Fibroblast of pulmonary artery (primary cell): Measurements from ENCODE around the gene MCF2L.

ENCODE experiments used
- DNase-seq: peaks from one replicate; pipeline ENCODE4 v3.0.0-alpha.2; 2010; ENCODE audit warnings: low read depth
- H3K4me3 ChIP-seq: replicated peaks from 2 replicates; pipeline ENCODE4 v1.5.1; 2011; ENCODE audit warnings: low read depth, mild to moderate bottlenecking, control low read depth, low read length, moderate library complexity
- CTCF ChIP-seq: IDR thresholded peaks from 2 replicates; pipeline ENCODE4 v1.5.1; 2011; ENCODE audit warnings: mild to moderate bottlenecking, control low read depth, low read length, inconsistent platforms; ENCODE audit errors: missing control alignments

MCF2L gene

GRCh38 chr13:113041896-113042295, 72.9 kb downstream of the MCF2L start:
- no peak for TF ChIP-seq CTCF
- no peak overlapping the region for H3K4me3 ChIP-seq
- DNase-seq: no peak

- no peak for TF ChIP-seq CTCF
- H3K4me3 ChIP-seq: no peak overlapping the region
- DNase-seq: no peak
Measured at GRCh38 chr13:113042456-113042855, 73.4 kb downstream of the MCF2L start.

- no peak overlapping the region for H3K4me3 ChIP-seq
- no peak for DNase-seq
- TF ChIP-seq CTCF: no peak
Measured at GRCh38 chr13:113043001-113043630, 74.1 kb downstream of the MCF2L start.

- no peak for DNase-seq
Measured at GRCh38 chr13:113043931-113044330, 74.9 kb downstream of the MCF2L start.

GRCh38 chr13:113044391-113045114, 75.5 kb downstream of the MCF2L start:
- H3K4me3 ChIP-seq: no peak overlapping the region
- DNase-seq: no peak
- no peak for TF ChIP-seq CTCF

More at GRCh38 chr13:113043931-113044330, 74.9 kb downstream of the MCF2L start:
- no peak for TF ChIP-seq CTCF
- H3K4me3 ChIP-seq: no peak overlapping the region

GRCh38 chr13:113045251-113046127, 76.5 kb downstream of the MCF2L start:
- DNase-seq: no peak
- no peak overlapping the region for H3K4me3 ChIP-seq
- no peak for TF ChIP-seq CTCF
